T-helper 2 cell treated with Interferon-gamma antibody and Interleukin-4, amounts not matched to agents 100 ng/mL and 5 ng/mL, for 36 hours (primary cell): ENCODE data around the gene FGD3. TPM values are rescaled to one million over a fixed set of nuclear protein-coding genes. Genes with fewer than 3 reads are reported as not detected.

Experiments
- total RNA-seq: library from RNA; stranded (reverse); gene quantifications from 2 replicates; pipeline ENCODE4 v1.2.3, GENCODE V29; 2022

FGD3 gene
- total RNA-seq, 1 donor from 2014 or later: 106 TPM

Other genes starting within 250 kb of the FGD3 start
- 27.4 and 28.5 TPM in 2 replicates for gene BICD2, start 182.7 kb upstream of the FGD3 start, total RNA-seq
- gene ZNF484, start 69.5 kb upstream of the FGD3 start, total RNA-seq: 11.4 and 11.5 TPM in 2 replicates
- gene SUSD3, start 111.2 kb downstream of the FGD3 start, total RNA-seq: 58.8 and 59.9 TPM in 2 replicates
- 49.1 and 49.5 TPM in 2 replicates for gene CARD19, start 148.7 kb downstream of the FGD3 start, total RNA-seq
- gene NINJ1, start 186.7 kb downstream of the FGD3 start, total RNA-seq: 28.9 and 30.1 TPM in 2 replicates
- 0.14 and 0.16 TPM in 2 replicates for gene WNK2, start 236.6 kb downstream of the FGD3 start, total RNA-seq